Limb (tissue), 2 donors: ENCODE results near the gene MARK4.
"Not testable (repeated sequence)": the region's sequence is repeated elsewhere in the genome, so short reads cannot be mapped to it uniquely, and the experiment has no call there.

Experiments
- DNase-seq, 2 donors: peaks; one replicate each; pipeline ENCODE4 v3.0.0-alpha.2; 2016; ENCODE audit errors: extremely low spot score in 2 of 2

MARK4 gene

GRCh38 chr19:45243144-45243732 lies 7.8 kb upstream of the MARK4 start:
- DNase-seq, result no peak

GRCh38 chr19:45244133-45244794 lies 6.8 kb upstream of the MARK4 start:
- no peak for DNase-seq

GRCh38 chr19:45245334-45245787 lies 5.7 kb upstream of the MARK4 start, which contains the start of gene EXOC3L2:
EXOC3L2 (minus strand) TSS chr19:45245407; CDS start chr19:45239045, 6,362 bp downstream.
- no peak for DNase-seq

GRCh38 chr19:45245826-45246225 lies 5.2 kb upstream of the MARK4 start:
- DNase-seq, result no peak

- DNase-seq, result no peak
These were observed 3.9 kb upstream of the MARK4 start for GRCh38 chr19:45247136-45247535.

- DNase-seq, result no peak
These were observed 1.6 kb upstream of the MARK4 start for GRCh38 chr19:45249261-45250033.

GRCh38 chr19:45250216-45250831 lies 747 bp upstream of the MARK4 start:
- no peak for DNase-seq

GRCh38 chr19:45251452-45252354 lies 632 bp downstream of the MARK4 start:
- DNase-seq, result peak in 1 of 2 donors; percentile 64

GRCh38 chr19:45253396-45254027 lies 2.4 kb downstream of the MARK4 start:
- no peak for DNase-seq

GRCh38 chr19:45254044-45254531 lies 3.0 kb downstream of the MARK4 start:
- no peak for DNase-seq

GRCh38 chr19:45255611-45256157 lies 4.6 kb downstream of the MARK4 start:
- DNase-seq, result no peak

GRCh38 chr19:45256836-45257235 lies 5.8 kb downstream of the MARK4 start:
- no peak for DNase-seq

GRCh38 chr19:45258862-45259261 lies 7.8 kb downstream of the MARK4 start:
- no peak for DNase-seq

GRCh38 chr19:45262570-45262969 lies 11.5 kb downstream of the MARK4 start:
- DNase-seq, result no peak

- no peak for DNase-seq
These were observed 11.9 kb downstream of the MARK4 start for GRCh38 chr19:45263013-45263412.

- DNase-seq, result no peak
These were observed 13.8 kb downstream of the MARK4 start for GRCh38 chr19:45264781-45265317.

- no peak for DNase-seq
These were observed 14.3 kb downstream of the MARK4 start for GRCh38 chr19:45265375-45265774.

- no peak for DNase-seq
These were observed 16.2 kb downstream of the MARK4 start for GRCh38 chr19:45267296-45267695.

GRCh38 chr19:45269939-45270338 lies 18.9 kb downstream of the MARK4 start:
- not testable (repeated sequence) for DNase-seq
